GM21529 (cell line): ENCODE measurements around the gene GORASP1.
A peak's percentile ranks its signal among the peaks of the same experiment; 100 is the strongest.
"Not testable (repeated sequence)": the region's sequence is repeated elsewhere in the genome, so short reads cannot be mapped to it uniquely, and the experiment has no call there.

Source experiments
- ATAC-seq: cut with Tn5 transposase; IDR thresholded peaks from one replicate; pipeline ENCODE4 v1.9.1; 2021; ENCODE audit not compliant: unreplicated experiment

Gene GORASP1

DNA sequence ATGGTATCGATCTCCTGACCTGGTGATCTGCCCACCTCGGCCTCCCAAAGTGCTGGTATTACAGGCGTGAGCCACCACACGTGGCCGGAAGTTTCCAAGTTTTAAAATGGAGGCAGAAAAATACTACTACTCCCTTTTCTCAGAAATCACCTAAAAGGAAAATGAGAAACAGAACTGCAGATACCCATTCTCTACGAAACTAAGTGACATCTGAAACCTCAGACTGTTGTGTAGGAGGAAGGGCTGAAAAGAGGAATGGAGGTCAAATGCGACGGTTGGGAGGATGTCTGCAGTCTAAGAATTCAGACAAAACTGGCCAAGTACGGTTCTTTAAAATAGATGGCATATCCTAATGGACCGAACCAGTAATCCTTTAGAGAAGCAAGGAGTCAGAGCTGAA lies 31.5 kb downstream of the GORASP1 start:
- ATAC-seq: no peak

DNA sequence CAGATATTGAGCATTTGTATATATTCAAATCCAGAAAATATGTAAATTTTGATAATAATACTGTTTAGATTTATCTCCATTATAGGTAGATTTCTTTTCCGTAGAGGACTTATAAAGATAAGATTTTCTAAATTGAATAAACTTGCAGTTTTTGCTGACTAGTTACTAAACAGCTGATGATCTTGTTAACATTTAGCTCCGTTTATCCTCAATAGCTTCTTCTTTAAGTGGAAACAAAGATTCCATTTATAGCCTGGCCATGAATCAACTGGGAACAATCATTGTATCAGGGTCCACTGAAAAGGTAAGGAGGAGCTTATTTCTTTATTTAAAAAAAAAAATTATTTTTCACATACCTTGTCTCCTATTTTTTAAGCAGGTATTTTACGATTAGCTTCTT lies 38.9 kb downstream of the GORASP1 start:
- ATAC-seq: no peak

DNA sequence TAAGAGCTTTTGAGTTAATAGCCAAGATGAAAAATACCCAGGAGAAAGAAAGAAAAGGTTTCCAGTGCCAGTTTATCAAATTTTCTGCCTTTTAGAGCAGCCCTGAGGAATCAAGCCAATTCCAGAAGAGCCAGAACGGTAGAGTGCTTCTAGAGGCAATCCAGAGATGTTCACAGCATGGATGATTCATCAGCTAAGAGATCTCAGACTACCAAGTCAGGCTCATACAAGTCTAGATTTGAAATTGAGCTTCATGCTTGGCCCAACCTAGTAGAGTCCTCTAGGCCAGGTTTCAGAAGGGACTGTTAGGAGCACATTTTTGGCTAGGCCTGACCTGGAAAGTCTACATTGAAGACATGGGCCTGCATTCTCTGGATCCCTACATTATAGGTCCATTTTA lies 40.1 kb downstream of the GORASP1 start:
- no peak for ATAC-seq

DNA sequence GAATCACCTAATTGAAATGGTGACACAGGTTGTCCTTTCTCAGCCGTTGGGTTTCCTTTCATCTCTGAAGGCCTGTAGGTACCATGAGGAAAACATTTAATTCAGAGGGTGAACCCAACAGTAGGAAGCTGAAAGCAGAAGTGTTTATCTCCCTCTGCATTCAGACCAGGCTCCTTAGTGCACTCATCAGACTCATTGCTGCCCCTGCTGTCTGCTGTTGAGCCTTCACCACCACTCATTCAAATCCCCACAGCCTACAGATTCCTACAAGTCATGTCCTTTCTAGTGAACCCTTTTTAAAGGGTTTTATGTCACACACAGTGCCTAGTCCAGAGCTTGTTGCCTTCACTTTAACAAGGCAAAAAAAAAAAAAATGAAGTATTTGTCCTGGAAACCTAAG lies 42.2 kb downstream of the GORASP1 start:
- ATAC-seq: peak; percentile 98

DNA sequence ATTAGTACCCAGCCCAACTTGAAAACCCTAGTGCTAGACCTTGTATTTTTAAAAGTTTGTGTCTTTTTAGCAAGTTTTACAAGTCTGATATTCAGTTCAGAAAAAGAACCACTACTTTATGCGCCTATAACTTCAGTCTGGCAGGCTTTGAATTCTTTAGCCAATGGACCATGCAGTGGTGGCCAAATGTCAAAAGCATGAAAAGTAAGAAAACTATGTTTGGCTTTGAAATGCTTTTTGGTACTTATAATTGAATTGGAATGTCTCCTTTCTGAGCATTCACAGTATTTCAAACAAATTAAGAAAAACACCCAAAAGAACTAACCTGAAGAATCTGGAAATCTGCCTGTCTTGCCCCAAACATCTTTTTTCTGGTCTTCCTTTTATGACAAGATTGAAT lies 42.8 kb downstream of the GORASP1 start:
- ATAC-seq: no peak

DNA sequence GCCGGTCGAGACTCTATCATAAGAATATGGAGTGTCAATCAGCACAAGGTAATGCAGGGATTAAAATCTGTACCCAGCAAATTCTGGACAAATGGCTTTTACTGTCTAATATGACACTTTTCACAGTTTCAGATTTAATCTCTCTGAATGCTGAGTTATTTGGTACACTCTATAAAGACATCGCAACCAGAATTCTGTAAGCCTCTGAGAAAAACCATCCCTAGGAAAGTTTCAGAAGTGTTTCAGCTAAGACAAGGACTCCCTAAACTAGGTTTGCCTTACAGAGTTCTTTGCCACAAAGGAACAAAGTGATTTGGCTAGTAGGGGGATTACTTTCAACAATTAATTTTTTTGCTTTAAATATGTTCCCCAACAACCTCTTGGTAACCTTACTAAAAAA lies 44.3 kb downstream of the GORASP1 start:
- no peak for ATAC-seq

DNA sequence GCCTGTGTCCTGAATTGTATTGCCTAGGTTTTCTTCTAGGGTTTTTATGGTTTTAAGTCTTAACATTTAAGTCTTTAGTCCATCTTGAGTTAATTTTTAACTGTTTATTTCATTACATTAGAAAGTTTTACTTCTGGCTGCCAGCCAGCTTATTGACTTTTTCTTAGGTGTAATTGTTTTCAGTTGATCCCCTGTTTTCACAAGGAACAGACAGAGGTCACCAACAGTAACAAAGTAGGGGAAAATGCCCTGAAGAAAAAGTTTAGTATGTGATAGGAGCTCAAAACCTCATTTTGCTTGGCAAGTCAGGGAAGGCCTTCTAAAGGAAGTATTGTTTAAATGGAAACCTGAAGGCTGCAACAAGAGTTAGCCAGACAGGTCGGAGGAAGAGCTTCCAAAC lies 45.2 kb downstream of the GORASP1 start:
- no peak for ATAC-seq

DNA sequence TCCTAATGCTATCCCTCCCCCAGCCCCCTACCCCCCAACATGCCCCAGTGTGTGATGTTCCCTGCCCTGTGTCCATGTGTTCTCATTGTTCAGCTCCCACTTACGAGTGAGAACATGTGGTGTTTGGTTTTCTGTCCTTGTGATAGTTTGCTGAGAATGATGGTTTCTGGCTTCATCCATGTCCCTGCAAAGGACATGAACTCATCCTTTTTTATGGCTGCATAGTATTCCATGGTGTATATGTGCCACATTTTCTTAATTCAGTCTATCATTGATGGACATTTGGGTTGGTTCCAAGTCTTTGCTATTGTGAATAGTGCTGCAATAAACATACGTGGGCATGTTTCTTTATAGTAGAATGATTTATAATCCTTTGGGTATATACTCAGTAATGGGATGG lies 46.2 kb downstream of the GORASP1 start:
- ATAC-seq: not testable (repeated sequence)

DNA sequence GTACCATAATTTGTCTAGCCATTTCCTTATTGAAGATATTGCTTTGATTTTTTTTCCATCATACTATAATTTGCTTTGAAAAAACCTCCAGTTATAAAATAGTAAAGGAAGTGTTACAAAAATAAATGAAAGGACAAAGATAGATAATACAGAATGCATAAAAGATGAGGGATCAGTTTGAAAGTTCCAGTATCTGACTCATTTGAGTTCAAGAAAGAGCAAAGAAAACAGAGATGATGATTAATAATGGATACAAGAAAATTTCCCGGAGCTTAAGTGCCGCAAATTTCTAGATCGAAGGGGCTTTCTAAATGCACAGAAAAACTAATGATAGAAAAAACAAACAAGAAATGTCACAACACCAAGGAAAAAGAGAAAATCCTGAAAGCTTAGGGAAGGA lies 51.3 kb downstream of the GORASP1 start:
- ATAC-seq: no peak

DNA sequence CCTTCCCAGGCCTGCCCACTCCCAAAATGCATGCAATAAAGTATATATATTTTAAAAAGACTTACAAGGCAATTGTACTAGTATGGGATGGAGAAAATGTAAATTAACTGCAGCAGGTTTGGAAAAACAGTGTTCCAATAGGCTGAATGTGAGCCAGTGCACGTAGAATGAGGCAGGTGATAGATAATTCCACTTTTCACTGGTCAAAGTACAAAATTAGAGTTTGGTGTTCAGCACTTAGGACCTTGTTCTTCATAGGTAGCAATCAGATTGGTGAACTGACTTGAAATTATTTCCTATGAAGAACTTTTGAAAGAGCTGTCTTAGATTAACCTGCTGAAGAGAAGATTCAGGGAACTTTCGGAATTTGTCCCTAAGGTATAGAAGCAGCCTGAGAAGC lies 53.7 kb downstream of the GORASP1 start:
- ATAC-seq: no peak

DNA sequence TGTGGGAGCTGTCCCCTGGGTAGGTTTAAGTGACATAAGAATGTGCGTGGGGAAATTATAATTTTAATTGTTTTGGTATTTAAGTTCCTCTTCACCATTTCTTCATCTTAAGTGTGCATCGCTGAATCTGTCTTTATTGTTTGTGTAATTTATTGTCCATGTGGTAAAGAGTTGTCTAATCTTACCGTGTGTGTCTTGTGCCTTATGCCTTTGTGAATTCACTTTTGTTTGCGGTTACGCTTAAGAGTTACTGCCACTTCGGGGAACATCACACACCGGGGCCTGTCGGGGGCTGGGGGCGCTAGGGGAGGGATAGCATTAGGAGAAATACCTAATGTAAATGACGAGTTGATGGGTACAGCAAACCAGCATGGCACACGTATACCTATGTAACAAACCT lies 54.8 kb downstream of the GORASP1 start:
- ATAC-seq: no peak

DNA sequence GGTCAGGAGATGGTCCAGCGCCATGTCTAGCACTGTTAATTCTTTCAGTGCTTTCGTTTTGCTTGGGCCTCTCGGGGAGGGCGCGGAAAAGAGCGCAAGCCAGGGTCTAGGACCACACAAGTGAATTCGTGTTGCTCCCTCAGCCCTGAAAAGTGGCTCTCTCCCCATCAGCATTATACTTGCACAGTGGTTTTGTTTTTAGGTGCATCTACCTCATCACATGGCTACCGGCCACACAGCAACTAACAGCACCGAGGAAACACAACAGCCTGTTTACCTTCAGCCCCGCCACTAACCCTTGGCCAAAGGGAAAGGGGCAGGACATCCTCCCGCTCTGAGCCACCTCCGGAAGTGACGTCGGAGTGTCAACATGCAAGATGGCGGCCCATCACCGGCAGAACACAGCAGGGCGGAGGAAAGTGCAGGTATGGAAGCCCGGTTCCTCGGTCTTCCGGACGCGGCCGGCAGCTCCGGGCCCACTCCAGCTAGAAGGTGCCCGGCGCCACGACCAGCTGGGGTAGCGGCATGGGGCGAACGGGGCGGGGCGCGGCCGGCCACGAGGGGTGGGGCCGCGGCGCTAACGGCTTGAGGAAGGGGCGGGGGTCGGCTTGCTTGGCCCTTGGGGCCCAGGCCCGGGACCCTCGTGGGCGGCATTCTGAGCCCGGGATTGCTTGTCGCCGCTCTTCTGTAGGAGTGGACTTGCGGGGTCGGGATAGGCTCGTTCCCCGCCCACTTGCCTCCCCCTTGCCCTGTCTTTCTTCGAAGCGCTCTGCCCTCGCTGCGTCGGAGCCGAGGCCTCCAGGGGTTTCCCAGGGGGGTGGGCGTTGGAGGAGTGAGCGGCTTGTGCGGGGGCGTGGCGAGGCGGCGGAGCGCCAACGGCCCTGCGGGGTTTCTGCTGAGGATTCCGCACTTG lies 55.5 kb downstream of the GORASP1 start, which contains the start of the genes SCN11A and WDR48:
Gene SCN11A (minus strand): TSS at position 296 of the 913 bp plus-strand sequence. CDS start 101,582 bp downstream, outside the sequence.
Gene WDR48 (plus strand): TSS at position 368 of the 913 bp plus-strand sequence. CDS start 10 bp downstream, at position 378.
- ATAC-seq: peak; percentile 99

DNA sequence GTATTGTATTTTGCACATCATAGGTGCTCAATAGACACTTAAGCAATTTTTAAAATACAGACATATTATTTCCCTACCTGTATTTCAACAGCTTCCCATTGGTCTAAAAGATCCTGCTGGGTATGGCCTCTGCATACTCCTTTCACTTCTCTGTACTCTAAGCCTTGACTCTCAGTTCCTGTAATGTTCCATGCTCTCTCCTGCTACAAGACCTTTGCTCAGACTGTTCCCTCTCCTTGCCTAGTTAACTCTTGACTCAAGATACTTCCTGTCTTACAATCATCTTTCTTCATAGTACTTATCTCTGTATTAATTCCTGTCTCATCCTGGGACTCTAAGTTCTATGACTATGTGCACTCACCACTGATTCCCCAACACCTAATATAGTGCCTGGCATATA lies 57.4 kb downstream of the GORASP1 start:
- ATAC-seq: no peak
